CD14-positive monocyte (primary cell): ENCODE data around the gene TOR1B. TPM values are rescaled to one million over a fixed set of nuclear protein-coding genes. Genes with fewer than 3 reads are reported as not detected.
"Not testable (repeated sequence)": the region's sequence is repeated elsewhere in the genome, so short reads cannot be mapped to it uniquely, and the experiment has no call there.

Experiments used
- DNase-seq, 3 donors: peaks; one replicate each; pipeline ENCODE4 v3.0.0-alpha.2; 2011 to 2022
- H2AFZ ChIP-seq: 2 replicates; pipeline ENCODE4 v1.6.0; 2012; ENCODE audit warnings: mild to moderate bottlenecking, low read depth, low read length, inconsistent platforms; ENCODE audit not compliant: insufficient read depth, poor library complexity, severe bottlenecking
- H3K27ac ChIP-seq, 2 donors: 1 replicate in 1 of 2; 2 replicates in 1 of 2; pipeline ENCODE4 v1.5.1; 2012 to 2013; ENCODE audit warnings: low read length in 2 of 2, control low read depth in 1 of 2, inconsistent platforms in 1 of 2, low read depth in 1 of 2, mild to moderate bottlenecking in 1 of 2
- H3K27me3 ChIP-seq, 2 donors: one replicate each; pipeline versions ENCODE4 v1.6.0 to v1.6.1; 2011 to 2013; ENCODE audit warnings: low read length in 2 of 2; ENCODE audit not compliant: control insufficient read depth in 2 of 2, insufficient read depth in 2 of 2
- H3K36me3 ChIP-seq, 2 donors: replicated peaks in 1 of 2; 1 replicate in 1 of 2; 2 replicates in 1 of 2; pipeline versions ENCODE4 v1.5.1 to v1.6.1; 2012 to 2013; ENCODE audit warnings: low read length in 2 of 2, control low read depth in 1 of 2, inconsistent platforms in 1 of 2, mild to moderate bottlenecking in 1 of 2; ENCODE audit not compliant: insufficient read depth in 2 of 2, control insufficient read depth in 1 of 2
- H3K4me1 ChIP-seq, 2 donors: 1 replicate in 1 of 2; 2 replicates in 1 of 2; pipeline versions ENCODE4 v1.5.1 to v1.6.1; 2012 to 2013; ENCODE audit warnings: low read length in 2 of 2, control low read depth in 1 of 2, inconsistent platforms in 1 of 2, mild to moderate bottlenecking in 1 of 2, moderate library complexity in 1 of 2; ENCODE audit not compliant: insufficient read depth in 2 of 2, control insufficient read depth in 1 of 2
- H3K4me2 ChIP-seq: replicated peaks from 2 replicates; pipeline ENCODE3; 2012; ENCODE audit warnings: low read length, moderate library complexity, mild to moderate bottlenecking; ENCODE audit not compliant: poor library complexity, severe bottlenecking; ENCODE audit errors: extremely low read depth
- H3K4me3 ChIP-seq, 3 experiments: fragments of 200-600 bp in 1 of 3; sonication (generic) in 1 of 3; replicated peaks in 1 of 3; 1 replicate in 2 of 3; 2 replicates in 1 of 3; pipeline ENCODE4 v1.5.1; 2011 to 2013; ENCODE audit warnings: low read length in 3 of 3, mild to moderate bottlenecking in 3 of 3, control low read depth in 2 of 3, low read depth in 2 of 3, inconsistent platforms in 1 of 3, moderate library complexity in 1 of 3
- H3K79me2 ChIP-seq: 2 replicates; pipeline ENCODE4 v1.6.0; 2012; ENCODE audit warnings: mild to moderate bottlenecking, control low read depth, inconsistent platforms, low read length, moderate library complexity; ENCODE audit not compliant: insufficient read depth
- H3K9ac ChIP-seq: 2 replicates; pipeline ENCODE4 v1.6.0; 2017; ENCODE audit warnings: low read length, mild to moderate bottlenecking; ENCODE audit not compliant: insufficient read depth, poor library complexity, severe bottlenecking
- H3K9me3 ChIP-seq, 2 donors: replicated peaks in 1 of 2; 1 replicate in 1 of 2; 2 replicates in 1 of 2; pipeline versions ENCODE4 v1.5.1 to v1.6.1; 2012 to 2013; ENCODE audit warnings: low read length in 2 of 2, control low read depth in 1 of 2; ENCODE audit not compliant: control insufficient read depth in 1 of 2, insufficient read depth in 1 of 2
- H4K20me1 ChIP-seq: 2 replicates; pipeline ENCODE4 v1.6.0; 2012; ENCODE audit warnings: mild to moderate bottlenecking, low read length, control low read depth, moderate library complexity; ENCODE audit not compliant: insufficient read depth
- H3K27ac Mint-ChIP-seq, 7 donors: one replicate each; pipeline ENCODE4 v1.8.0; 2020; ENCODE audit warnings: mild to moderate bottlenecking in 7 of 7, mixed read lengths in 7 of 7, moderate library complexity in 6 of 7, inconsistent platforms in 2 of 7
- H3K27me3 Mint-ChIP-seq, 3 donors: one replicate each; pipeline ENCODE4 v1.8.0; 2021 to 2022; ENCODE audit warnings: low read depth in 3 of 3, mild to moderate bottlenecking in 3 of 3, mixed read lengths in 3 of 3, moderate library complexity in 3 of 3, inconsistent platforms in 1 of 3
- H3K36me3 Mint-ChIP-seq, 2 donors: one replicate each; pipeline ENCODE4 v1.8.0; 2020; ENCODE audit warnings: mixed read lengths in 2 of 2, inconsistent platforms in 1 of 2, mild to moderate bottlenecking in 1 of 2
- H3K4me1 Mint-ChIP-seq: one replicate; pipeline ENCODE4 v1.8.0; 2020; ENCODE audit warnings: mild to moderate bottlenecking, mixed read lengths
- H3K4me3 Mint-ChIP-seq, 2 donors: one replicate each; pipeline ENCODE4 v1.8.0; 2020; ENCODE audit warnings: mild to moderate bottlenecking in 2 of 2, mixed read lengths in 2 of 2, moderate library complexity in 1 of 2
- H3K9me3 Mint-ChIP-seq, 7 donors: one replicate each; pipeline ENCODE4 v1.8.0; 2020 to 2022; ENCODE audit warnings: mixed read lengths in 7 of 7, mild to moderate bottlenecking in 6 of 7, moderate library complexity in 6 of 7, inconsistent platforms in 2 of 7
- WGBS: methylation state at CpG from one replicate; pipeline ENCODE4 v1.1.5; 2013; ENCODE audit warnings: missing lambda C conversion rate; ENCODE audit not compliant: insufficient coverage; 5-methylcytosine and 5-hydroxymethylcytosine counted together
- intact Hi-C, 2 donors: fragments of 100-400 bp; cut with micrococcal nuclease; formaldehyde crosslinking; loops; one replicate each; pipeline versions ENCODE4 v1.15.0 to v1.15.1; 2023
- polyA plus RNA-seq, 3 donors: library from polyadenylated mRNA; depleted of rRNA in 1 of 3; unstranded in 2 of 3; stranded (reverse) in 1 of 3; fragments of 300-500 nt in 2 of 3; fragments of >200 nt in 1 of 3; fragmentation: Illumina TruSeq in 2 of 3; gene quantifications; 1 replicate in 2 of 3; 2 replicates in 1 of 3; pipeline ENCODE4 v1.2.3, GENCODE V29; 2012 to 2021
- TF ChIP-seq, protein P1 (sequence below): fragments of 200-600 bp; IDR thresholded peaks from one replicate; pipeline ENCODE4 v1.8.0; 2022; ENCODE audit warnings: antibody characterized with exemption, mild to moderate bottlenecking

TOR1B gene
- polyA plus RNA-seq, 3 donors = 15.8 to 22.5 (median 18.0) TPM

DNA sequence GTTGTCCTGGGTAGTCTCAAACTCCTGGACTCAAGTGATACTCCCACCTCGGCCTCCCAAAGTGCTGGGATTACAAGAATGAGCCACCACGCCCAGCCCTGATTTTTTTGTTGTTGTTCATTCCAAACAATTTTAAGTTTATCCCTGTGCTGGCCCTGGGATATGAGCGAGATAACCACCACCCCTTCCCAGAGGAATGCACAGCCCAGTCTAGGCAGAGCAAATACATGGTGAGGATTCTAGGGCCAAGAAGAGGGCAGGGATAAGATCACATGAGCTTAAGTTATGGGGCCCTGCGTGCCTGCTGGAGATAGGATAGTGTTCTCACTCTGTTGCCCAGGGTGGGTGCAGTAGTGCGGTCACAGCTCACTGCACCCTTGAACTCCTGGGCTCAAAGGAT lies 21.0 kb upstream of the TOR1B start:
- Histone ChIP-seq H3K36me3 (no peaks in the 10 kb centered on the region), H3K9ac (no peak overlapping the region), H3K79me2 (no peaks in the 10 kb centered on the region), H3K27me3 (no peaks in the 10 kb centered on the region), H3K27ac (no peak overlapping the region), H4K20me1 (no peaks in the 10 kb centered on the region), H3K4me3 (no peak overlapping the region), H3K4me2 (no peak overlapping the region), H3K9me3 (no peaks in the 10 kb centered on the region), H2AFZ (no peak overlapping the region), H3K4me1 (peaks cover 40 to 46% of the 10 kb centered on the region in 2 donors)
- no peak for DNase-seq
- intact Hi-C loops = loop anchor here (10.0 kb wide), 1 partner anchor 647 kb away; no protein-coding TSS in a partner anchor
- Mint-ChIP-seq H3K27ac (peak overlapping the region in 4 of 7 donors; percentile 30 to 71 (median 48)), H3K9me3 (peaks cover 0 to 3% (median 0%) of the 10 kb centered on the region in 7 donors), H3K4me1 (peaks cover 49% of the 10 kb centered on the region), H3K36me3 (no peaks in the 10 kb centered on the region), H3K4me3 (no peak overlapping the region), H3K27me3 (peaks cover 10 to 20% (median 15%) of the 10 kb centered on the region in 3 donors)
- 94% methylated on average over 3 of the region's 5 CpGs for WGBS
- TF ChIP-seq, protein P1, sequence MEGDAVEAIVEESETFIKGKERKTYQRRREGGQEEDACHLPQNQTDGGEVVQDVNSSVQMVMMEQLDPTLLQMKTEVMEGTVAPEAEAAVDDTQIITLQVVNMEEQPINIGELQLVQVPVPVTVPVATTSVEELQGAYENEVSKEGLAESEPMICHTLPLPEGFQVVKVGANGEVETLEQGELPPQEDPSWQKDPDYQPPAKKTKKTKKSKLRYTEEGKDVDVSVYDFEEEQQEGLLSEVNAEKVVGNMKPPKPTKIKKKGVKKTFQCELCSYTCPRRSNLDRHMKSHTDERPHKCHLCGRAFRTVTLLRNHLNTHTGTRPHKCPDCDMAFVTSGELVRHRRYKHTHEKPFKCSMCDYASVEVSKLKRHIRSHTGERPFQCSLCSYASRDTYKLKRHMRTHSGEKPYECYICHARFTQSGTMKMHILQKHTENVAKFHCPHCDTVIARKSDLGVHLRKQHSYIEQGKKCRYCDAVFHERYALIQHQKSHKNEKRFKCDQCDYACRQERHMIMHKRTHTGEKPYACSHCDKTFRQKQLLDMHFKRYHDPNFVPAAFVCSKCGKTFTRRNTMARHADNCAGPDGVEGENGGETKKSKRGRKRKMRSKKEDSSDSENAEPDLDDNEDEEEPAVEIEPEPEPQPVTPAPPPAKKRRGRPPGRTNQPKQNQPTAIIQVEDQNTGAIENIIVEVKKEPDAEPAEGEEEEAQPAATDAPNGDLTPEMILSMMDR = no peak

DNA sequence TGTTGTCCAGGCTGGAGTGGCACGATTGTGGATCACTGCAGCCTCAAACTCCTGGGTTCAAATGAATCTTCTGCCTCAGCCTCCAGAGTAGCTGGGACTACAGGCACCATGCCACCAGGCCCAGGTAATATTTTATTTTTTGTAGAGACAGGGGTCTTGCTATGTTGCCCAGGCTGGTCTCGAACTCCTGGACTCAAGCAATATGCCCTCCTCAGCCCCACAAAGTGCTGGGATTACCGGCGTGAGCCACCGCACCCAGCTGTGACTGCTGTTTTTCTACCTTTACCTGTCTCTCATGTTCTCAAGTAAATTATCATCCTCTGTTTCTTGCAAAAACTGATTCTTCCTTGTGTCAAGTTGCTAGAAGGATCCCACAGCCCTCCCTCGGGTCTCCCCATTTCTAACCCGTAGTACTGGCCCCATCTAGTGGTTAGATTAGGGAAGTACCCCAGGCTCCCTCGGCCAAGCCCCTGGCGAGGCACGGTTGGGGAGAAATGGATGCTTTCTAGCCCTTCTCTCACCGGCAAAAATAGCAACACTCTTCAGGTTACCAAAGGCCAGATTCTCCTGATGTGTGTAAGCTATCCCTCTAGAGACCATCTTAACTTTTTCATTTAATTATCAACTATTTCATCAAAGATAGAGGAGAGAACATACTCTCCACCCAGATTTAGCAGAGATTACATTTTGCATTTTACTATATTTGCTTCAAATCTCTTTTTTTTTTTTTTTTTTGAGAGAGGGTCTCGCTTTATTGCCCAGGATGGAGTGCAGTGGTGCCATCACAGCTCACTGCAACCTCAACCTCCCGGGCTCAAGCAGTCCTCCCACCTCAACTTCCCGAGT lies 19.2 kb upstream of the TOR1B start:
- Mint-ChIP-seq H3K4me1 (peaks cover 33% of the 10 kb centered on the region), H3K36me3 (no peaks in the 10 kb centered on the region), H3K4me3 (peak overlapping the region in 1 of 2 donors; percentile 43), H3K27me3 (peaks cover 17 to 31% (median 17%) of the 10 kb centered on the region in 3 donors), H3K9me3 (peaks cover 0 to 1% (median 0%) of the 10 kb centered on the region in 7 donors), H3K27ac (peak overlapping the region in 6 of 7 donors; percentile 56 to 90 (median 70))
- Histone ChIP-seq H3K36me3 (no peaks in the 10 kb centered on the region), H3K9me3 (no peaks in the 10 kb centered on the region), H3K27ac (no peak overlapping the region), H2AFZ (no peak overlapping the region), H3K9ac (no peak overlapping the region), H3K4me1 (peaks cover 23 to 30% of the 10 kb centered on the region in 2 donors), H3K4me3 (no peak overlapping the region), H3K4me2 (no peak overlapping the region), H3K27me3 (no peaks in the 10 kb centered on the region), H3K79me2 (no peaks in the 10 kb centered on the region), H4K20me1 (no peaks in the 10 kb centered on the region)
- DNase-seq = peak; percentile 75 to 84 (median 82)
- intact Hi-C loops = loop anchor here (1.0 to 10.0 kb wide), 3 partner anchors 46 to 649 kb away; no protein-coding TSS in a partner anchor
- TF ChIP-seq, protein P1 = peak; percentile 88
- WGBS = 59% methylated on average over 5 of the region's 14 CpGs

DNA sequence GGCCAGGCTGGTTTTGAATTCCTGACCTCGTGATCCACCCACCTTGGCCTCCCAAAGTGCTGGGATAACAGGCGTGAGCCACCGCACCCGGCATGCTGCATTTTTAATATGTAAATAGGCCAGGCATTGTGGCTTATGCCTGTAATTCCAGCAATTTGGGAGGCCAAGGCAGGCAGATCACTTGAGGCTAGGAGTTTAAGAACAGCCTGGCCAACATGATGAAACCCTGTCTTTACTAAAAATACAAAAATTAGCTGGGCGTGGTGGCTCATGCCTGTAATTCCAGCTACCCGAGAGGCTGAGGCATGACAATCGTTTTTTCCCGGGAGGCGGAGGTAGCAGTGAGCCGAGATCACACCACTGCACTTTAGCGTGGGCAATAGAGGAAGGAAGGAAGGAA lies 18.0 kb upstream of the TOR1B start:
- WGBS = 73% methylated on average over 9 of the region's 11 CpGs
- not testable (repeated sequence) for H3K4me3 Mint-ChIP-seq, H3K4me3 ChIP-seq, H3K79me2 ChIP-seq, H3K9me3 Mint-ChIP-seq, H3K9me3 ChIP-seq, H2AFZ ChIP-seq, DNase-seq, H3K36me3 Mint-ChIP-seq, H3K36me3 ChIP-seq, H3K4me2 ChIP-seq, H3K27ac ChIP-seq, H3K9ac ChIP-seq, H3K27me3 ChIP-seq, H4K20me1 ChIP-seq
- Mint-ChIP-seq H3K27ac (peak overlapping the region in 1 of 7 donors; percentile 41), H3K4me1 (peaks cover 21% of the 10 kb centered on the region), H3K27me3 (peaks cover 17 to 26% (median 20%) of the 10 kb centered on the region in 3 donors)
- H3K4me1 ChIP-seq = peaks cover 16 to 19% of the 10 kb centered on the region in 2 donors
- intact Hi-C loops = loop anchor here (2.0 to 10.0 kb wide), 2 partner anchors 58 to 650 kb away; no protein-coding TSS in a partner anchor
